Measurements from ENCODE around the gene KRT79. TPM values are rescaled to one million over a fixed set of nuclear protein-coding genes. Genes with fewer than 3 reads are reported as not detected.

Gene KRT79
- total and polyA plus RNA-seq, 2 donors (not counting 1 experiment from before 2014, with no cell fraction given) = not detected

DNA sequence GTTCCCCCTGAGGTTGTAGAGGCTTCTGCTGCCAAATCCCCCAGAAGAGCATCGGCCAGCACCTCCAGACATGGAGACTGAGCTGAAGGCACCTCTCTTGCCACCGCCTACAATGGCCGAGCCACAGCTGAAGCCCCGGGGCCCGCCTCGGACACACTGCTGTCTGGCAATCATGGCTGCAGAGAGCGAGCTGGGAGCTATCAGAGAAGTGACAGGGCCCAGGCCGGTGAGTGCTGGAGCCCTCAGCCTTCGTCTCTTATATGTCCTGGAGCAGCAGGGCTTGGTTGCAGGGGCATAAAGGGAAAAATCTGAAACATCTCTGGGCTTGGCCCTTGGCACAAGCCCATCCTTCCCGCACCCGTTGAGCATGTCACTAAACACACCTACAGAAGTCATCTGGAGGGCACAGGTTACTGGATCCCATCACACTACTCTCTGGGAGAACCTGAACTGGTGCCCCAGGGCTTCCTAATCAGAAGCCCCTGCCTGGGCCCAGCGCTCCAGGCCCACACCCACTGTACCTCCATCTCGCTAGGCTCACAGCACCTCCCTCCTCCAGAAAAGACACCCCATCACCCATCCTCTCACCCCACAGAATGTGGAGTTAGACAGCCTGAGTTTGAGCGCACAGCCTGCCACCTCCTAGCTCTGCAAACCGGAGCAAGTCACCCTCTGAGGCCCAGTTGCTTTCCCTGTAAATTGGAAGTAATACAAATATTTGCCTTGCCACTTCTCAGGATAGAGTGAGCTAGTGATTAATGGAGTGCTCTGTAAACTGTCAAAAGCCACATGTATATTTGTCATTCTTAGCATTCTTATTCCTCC is 20.0 kb downstream of the KRT79 start, which contains the start of gene KRT4:
Gene KRT4 (minus strand): TSS at position 232 of the 825 bp plus-strand sequence. CDS start 58 bp downstream, at position 174.
- DNase-seq (ENCODE audit: low read depth in 2 of 2) = peak in 1 of 2 donors; percentile 71
- TF ChIP-seq, protein P1, sequence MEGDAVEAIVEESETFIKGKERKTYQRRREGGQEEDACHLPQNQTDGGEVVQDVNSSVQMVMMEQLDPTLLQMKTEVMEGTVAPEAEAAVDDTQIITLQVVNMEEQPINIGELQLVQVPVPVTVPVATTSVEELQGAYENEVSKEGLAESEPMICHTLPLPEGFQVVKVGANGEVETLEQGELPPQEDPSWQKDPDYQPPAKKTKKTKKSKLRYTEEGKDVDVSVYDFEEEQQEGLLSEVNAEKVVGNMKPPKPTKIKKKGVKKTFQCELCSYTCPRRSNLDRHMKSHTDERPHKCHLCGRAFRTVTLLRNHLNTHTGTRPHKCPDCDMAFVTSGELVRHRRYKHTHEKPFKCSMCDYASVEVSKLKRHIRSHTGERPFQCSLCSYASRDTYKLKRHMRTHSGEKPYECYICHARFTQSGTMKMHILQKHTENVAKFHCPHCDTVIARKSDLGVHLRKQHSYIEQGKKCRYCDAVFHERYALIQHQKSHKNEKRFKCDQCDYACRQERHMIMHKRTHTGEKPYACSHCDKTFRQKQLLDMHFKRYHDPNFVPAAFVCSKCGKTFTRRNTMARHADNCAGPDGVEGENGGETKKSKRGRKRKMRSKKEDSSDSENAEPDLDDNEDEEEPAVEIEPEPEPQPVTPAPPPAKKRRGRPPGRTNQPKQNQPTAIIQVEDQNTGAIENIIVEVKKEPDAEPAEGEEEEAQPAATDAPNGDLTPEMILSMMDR (conservative IDR thresholded peaks at IDR 0.05 in 1 of 2, IDR thresholded peaks at IDR 0.05 in 1 of 2; ENCODE audit: low read depth in 1 of 2, low read length in 2 of 2) = no peak
- peaks cover 2% of the 10 kb centered on the region for H3K27me3 ChIP-seq (ENCODE audit: control insufficient read depth, insufficient read depth, low read length)

DNA sequence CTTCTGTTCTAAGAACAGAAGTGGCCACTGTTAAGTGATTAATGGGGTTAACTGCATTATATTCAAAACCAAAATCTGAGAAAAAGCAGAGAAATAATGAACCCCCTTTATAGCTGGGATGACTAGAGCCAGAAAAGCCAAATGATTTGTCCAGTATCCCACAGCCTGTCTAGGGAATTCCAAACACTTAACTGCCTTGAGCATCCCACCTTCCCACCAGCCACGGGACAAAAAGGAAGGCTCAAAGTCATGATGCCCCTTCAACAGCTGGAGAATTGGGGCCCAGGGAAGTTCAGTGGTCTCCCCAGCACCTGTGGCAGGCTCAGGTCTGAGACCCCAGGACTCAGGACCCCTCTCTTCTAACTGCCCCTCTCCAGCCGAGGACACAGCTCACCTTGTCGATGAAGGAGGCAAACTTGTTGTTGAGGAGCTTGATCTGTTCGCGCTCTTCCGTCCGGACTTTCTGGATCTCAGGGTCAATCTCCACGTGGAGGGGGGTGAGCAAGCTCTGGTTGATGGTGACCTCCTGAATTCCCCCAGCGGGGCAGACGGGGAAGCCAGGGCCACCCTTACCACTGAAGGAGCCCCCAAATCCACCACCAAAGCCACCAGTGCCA is 20.8 kb downstream of the KRT79 start:
- no peak overlapping the region for H3K9ac ChIP-seq (ENCODE audit: insufficient read depth, low read length)
- no peak overlapping the region for H3K4me2 ChIP-seq (ENCODE audit: extremely low read depth, insufficient read depth, low read length)
- H3K9me3 ChIP-seq (ENCODE audit: control insufficient read depth, insufficient read depth, low read depth, low read length) = no peaks in the 10 kb centered on the region
- H3K79me2 ChIP-seq (ENCODE audit: control insufficient read depth, insufficient read depth, low read length) = no peaks in the 10 kb centered on the region
- no peak overlapping the region for H2AFZ ChIP-seq (ENCODE audit: low read length)
- peaks cover 4% of the 10 kb centered on the region for H3K27me3 ChIP-seq (ENCODE audit: control insufficient read depth, insufficient read depth, low read length)
- no peaks in the 10 kb centered on the region for H4K20me1 ChIP-seq (ENCODE audit: control insufficient read depth, extremely low read depth, insufficient read depth, low read length)
- no peak overlapping the region for H3K27ac ChIP-seq (ENCODE audit: insufficient read depth, low read length)
- TF ChIP-seq, protein P1 (conservative IDR thresholded peaks at IDR 0.05 in 1 of 2, IDR thresholded peaks at IDR 0.05 in 1 of 2; ENCODE audit: low read depth in 1 of 2, low read length in 2 of 2) = no peak
- TF ChIP-seq EZH2 (IDR thresholded peaks at IDR 0.05; ENCODE audit: low read length, missing control alignments) = no peak
- no peak for DNase-seq (ENCODE audit: low read depth in 2 of 2)
- H3K4me3 ChIP-seq (replicated peaks in 1 of 4; ENCODE audit: control extremely low read depth in 1 of 4, insufficient read depth in 1 of 4, low read depth in 3 of 4, low read length in 4 of 4) = no peak overlapping the region
- no peaks in the 10 kb centered on the region for H3K36me3 ChIP-seq (ENCODE audit: control insufficient read depth, insufficient read depth, low read length)
- no peaks in the 10 kb centered on the region for H3K4me1 ChIP-seq (ENCODE audit: control insufficient read depth, extremely low read depth, insufficient read depth, low read length)

More for the DNA sequence above, 20.0 kb downstream of the KRT79 start, which contains the start of gene KRT4:
- Histone ChIP-seq H3K4me2 (ENCODE audit: extremely low read depth, insufficient read depth, low read length) (no peak within 1 kb of the TSS), H2AFZ (ENCODE audit: low read length) (no peak within 1 kb of the TSS), H3K27ac (ENCODE audit: insufficient read depth, low read length) (no peak within 1 kb of the TSS), H3K9me3 (ENCODE audit: control insufficient read depth, insufficient read depth, low read depth, low read length) (no peaks in the 10 kb centered on the region), H3K36me3 (ENCODE audit: control insufficient read depth, insufficient read depth, low read length) (no peaks in the 10 kb centered on the region), H3K79me2 (ENCODE audit: control insufficient read depth, insufficient read depth, low read length) (no peaks in the 10 kb centered on the region), H3K4me1 (ENCODE audit: control insufficient read depth, extremely low read depth, insufficient read depth, low read length) (no peaks in the 10 kb centered on the region), H3K4me3 (replicated peaks in 1 of 4; ENCODE audit: control extremely low read depth in 1 of 4, insufficient read depth in 1 of 4, low read depth in 3 of 4, low read length in 4 of 4) (no peak within 1 kb of the TSS), H4K20me1 (ENCODE audit: control insufficient read depth, extremely low read depth, insufficient read depth, low read length) (no peaks in the 10 kb centered on the region), H3K9ac (ENCODE audit: insufficient read depth, low read length) (no peak within 1 kb of the TSS)

DNA sequence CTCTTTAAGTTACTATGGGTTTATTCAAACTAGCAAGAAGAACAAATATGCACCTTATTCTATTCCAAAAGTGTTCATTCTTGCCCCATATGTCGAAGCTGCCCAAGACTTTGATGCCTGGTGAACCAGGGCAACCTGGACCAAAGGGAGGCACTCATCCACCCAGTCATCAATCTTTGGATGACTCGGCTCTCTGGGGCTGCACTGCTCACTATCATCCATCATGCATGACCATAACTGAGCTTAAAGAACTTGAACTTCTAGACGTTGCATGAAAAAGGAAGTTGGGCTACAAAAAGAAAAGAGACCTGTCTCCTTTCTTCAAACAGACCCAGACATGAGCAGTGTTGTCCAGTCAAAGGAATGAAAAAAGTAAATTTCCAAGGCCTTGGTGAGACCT is 21.4 kb downstream of the KRT79 start:
- DNase-seq (ENCODE audit: low read depth in 2 of 2) = no peak
- Histone ChIP-seq H3K4me3 (replicated peaks in 1 of 4; ENCODE audit: control extremely low read depth in 1 of 4, insufficient read depth in 1 of 4, low read depth in 3 of 4, low read length in 4 of 4) (no peak overlapping the region), H2AFZ (ENCODE audit: low read length) (no peak overlapping the region), H3K9ac (ENCODE audit: insufficient read depth, low read length) (no peak overlapping the region), H3K9me3 (ENCODE audit: control insufficient read depth, insufficient read depth, low read depth, low read length) (no peaks in the 10 kb centered on the region), H3K27me3 (ENCODE audit: control insufficient read depth, insufficient read depth, low read length) (peaks cover 4% of the 10 kb centered on the region), H3K27ac (ENCODE audit: insufficient read depth, low read length) (no peak overlapping the region), H3K36me3 (ENCODE audit: control insufficient read depth, insufficient read depth, low read length) (no peaks in the 10 kb centered on the region), H3K79me2 (ENCODE audit: control insufficient read depth, insufficient read depth, low read length) (no peaks in the 10 kb centered on the region), H3K4me2 (ENCODE audit: extremely low read depth, insufficient read depth, low read length) (no peak overlapping the region), H3K4me1 (ENCODE audit: control insufficient read depth, extremely low read depth, insufficient read depth, low read length) (no peaks in the 10 kb centered on the region), H4K20me1 (ENCODE audit: control insufficient read depth, extremely low read depth, insufficient read depth, low read length) (no peaks in the 10 kb centered on the region)
- TF ChIP-seq EZH2 (IDR thresholded peaks at IDR 0.05; ENCODE audit: low read length, missing control alignments) = no peak
- TF ChIP-seq, protein P1 (conservative IDR thresholded peaks at IDR 0.05 in 1 of 2, IDR thresholded peaks at IDR 0.05 in 1 of 2; ENCODE audit: low read depth in 1 of 2, low read length in 2 of 2) = no peak

Measured in fibroblast of lung (primary cell).